GM13976 (cell line): ENCODE results near the gene CMC2.

Experiments used
- DNase-seq: peaks from one replicate; pipeline ENCODE4 v3.0.0; 2012; ENCODE audit warnings: low spot score
- CTCF ChIP-seq: IDR thresholded peaks from 2 replicates; pipeline ENCODE4 v1.5.1; 2012; ENCODE audit warnings: borderline replicate concordance, mild to moderate bottlenecking; ENCODE audit not compliant: insufficient read depth; ENCODE audit errors: extremely low read depth, missing control alignments, control extremely low read depth
- in situ Hi-C: fragments of 300-500 bp; cut with MboI; formaldehyde crosslinking; loops from one replicate; pipeline ENCODE4 v1.12.0; 2022; ENCODE audit warnings: low sequenced_read_pairs, mixed read lengths, inconsistent platforms; ENCODE audit not compliant: unreplicated experiment

The CMC2 gene

GRCh38 chr16:80946481-80946880 is 60.2 kb downstream of the CMC2 start:
- TF ChIP-seq CTCF, result no peak
- in situ Hi-C loops, result no loop called here
- no peak for DNase-seq

- TF ChIP-seq CTCF, result no peak
- DNase-seq, result no peak
- in situ Hi-C loops, result no loop called here
These were observed 66.4 kb downstream of the CMC2 start for GRCh38 chr16:80940069-80940856.

DNA sequence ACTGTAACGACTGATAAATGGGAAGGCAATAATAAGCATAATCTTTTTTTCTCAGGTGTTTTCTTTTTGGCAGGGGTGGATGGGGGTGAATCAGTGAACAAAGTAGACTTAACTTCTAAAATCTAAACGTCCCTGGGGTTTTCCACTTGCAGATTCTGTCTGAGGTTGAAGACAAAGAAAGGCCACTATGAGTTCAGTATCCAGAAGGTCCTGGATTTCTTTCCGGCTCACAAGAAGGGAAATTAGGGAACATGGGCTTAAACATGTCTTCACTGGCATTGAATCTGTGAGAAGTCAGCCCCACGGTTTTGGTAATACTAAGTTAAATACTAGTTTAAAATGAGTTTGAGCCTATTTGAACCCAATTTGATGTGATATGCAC is 67.8 kb downstream of the CMC2 start:
- in situ Hi-C loops, result no loop called here
- TF ChIP-seq CTCF, result no peak
- DNase-seq, result no peak

DNA sequence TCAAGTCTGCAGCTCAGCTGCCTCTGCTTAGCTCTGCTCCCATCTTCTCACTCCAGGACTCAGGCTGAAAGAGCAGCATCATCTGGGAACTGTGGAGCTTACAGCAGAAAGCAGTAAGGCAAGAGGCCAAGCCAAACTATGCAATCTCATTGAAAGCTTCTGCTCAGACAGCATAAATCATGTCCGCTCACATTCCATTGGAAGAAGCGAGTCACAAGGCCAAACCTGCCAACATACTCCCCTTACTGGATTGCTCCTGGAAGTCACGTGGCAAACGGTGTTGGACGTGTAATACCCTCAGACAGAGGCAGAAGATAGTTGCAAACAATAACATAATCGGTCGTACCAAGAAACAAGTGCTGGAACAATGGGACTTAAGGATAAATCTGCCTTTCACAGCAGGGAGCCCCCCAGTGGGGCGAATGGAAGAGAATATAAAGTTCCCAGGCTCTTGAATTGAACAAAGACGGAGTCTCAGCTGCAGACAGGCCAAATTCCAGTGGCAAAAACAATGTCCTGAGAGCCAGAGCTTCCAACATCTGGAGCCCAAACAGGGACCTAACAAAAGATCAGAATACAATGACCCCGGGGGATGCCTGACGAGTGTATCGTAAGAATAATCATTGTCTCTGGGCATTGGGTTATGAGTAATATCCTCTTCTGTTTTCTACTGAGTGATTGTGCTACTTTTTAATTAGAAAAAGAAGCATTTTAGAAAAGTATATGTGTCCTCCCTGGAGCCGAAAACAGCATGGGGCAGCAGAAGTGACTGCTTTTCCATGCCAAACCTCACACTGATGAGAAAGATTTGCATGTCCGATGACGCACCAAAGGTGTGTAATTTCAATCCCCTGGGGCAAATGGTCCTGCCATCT is 68.4 kb downstream of the CMC2 start:
- no peak for TF ChIP-seq CTCF
- in situ Hi-C loops, result no loop called here
- DNase-seq, result no peak

GRCh38 chr16:80936410-80936809 is 70.3 kb downstream of the CMC2 start:
- in situ Hi-C loops, result no loop called here
- no peak for TF ChIP-seq CTCF
- DNase-seq, result no peak

- in situ Hi-C loops, result no loop called here
- TF ChIP-seq CTCF, result no peak
These were observed 71.0 kb downstream of the CMC2 start for GRCh38 chr16:80935691-80936090.

More at GRCh38 chr16:80935691-80936090, 71.0 kb downstream of the CMC2 start:
- DNase-seq, result no peak
